ENCODE measurements around the gene MORN5. TPM values are rescaled to one million over a fixed set of nuclear protein-coding genes. Genes with fewer than 3 reads are reported as not detected.

MORN5 gene
- total and polyA plus RNA-seq, 2 donors (not counting 1 experiment from before 2014, with no cell fraction given), result not detected

DNA sequence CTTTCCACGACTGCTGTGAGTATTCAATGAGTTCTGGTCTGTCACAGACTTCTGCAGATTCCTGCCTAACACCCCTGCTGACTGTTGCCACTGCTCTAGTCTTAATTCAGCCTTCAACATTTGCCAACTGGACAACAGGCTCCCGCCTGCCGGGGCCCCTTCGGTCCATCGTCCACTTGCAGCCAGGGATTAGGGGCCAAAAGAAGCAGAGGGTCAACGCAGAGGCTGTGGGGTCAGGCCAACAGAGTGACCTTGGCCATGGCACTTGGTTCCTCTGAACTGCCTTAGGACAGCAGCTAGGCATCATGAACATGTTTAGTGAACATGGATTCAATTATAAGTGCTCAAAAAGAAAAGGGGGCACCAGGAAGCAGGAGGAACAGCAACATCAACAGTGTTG is 28.7 kb downstream of the MORN5 start:
- TF ChIP-seq, protein P1, sequence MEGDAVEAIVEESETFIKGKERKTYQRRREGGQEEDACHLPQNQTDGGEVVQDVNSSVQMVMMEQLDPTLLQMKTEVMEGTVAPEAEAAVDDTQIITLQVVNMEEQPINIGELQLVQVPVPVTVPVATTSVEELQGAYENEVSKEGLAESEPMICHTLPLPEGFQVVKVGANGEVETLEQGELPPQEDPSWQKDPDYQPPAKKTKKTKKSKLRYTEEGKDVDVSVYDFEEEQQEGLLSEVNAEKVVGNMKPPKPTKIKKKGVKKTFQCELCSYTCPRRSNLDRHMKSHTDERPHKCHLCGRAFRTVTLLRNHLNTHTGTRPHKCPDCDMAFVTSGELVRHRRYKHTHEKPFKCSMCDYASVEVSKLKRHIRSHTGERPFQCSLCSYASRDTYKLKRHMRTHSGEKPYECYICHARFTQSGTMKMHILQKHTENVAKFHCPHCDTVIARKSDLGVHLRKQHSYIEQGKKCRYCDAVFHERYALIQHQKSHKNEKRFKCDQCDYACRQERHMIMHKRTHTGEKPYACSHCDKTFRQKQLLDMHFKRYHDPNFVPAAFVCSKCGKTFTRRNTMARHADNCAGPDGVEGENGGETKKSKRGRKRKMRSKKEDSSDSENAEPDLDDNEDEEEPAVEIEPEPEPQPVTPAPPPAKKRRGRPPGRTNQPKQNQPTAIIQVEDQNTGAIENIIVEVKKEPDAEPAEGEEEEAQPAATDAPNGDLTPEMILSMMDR (IDR thresholded peaks at IDR 0.05), result no peak
- no peak for TF ChIP-seq EZH2 (IDR thresholded peaks at IDR 0.05; ENCODE audit: borderline replicate concordance, insufficient read depth, low read depth, low read length, poor library complexity, severe bottlenecking)
- Histone ChIP-seq H3K4me1 (ENCODE audit: control insufficient read depth in 2 of 2, insufficient read depth in 2 of 2, low read length in 2 of 2) (no peaks in the 10 kb centered on the region), H3K36me3 (replicated peaks in 1 of 2; ENCODE audit: control extremely low read depth in 1 of 2, control insufficient read depth in 1 of 2, extremely low read depth in 1 of 2, insufficient read depth in 2 of 2, low read length in 1 of 2) (no peaks in the 10 kb centered on the region), H3K4me3 (ENCODE audit: control extremely low read depth in 1 of 5, extremely low read depth in 1 of 5, insufficient read depth in 1 of 5, low read depth in 2 of 5, low read length in 4 of 5) (no peak overlapping the region), H3K9me3 (ENCODE audit: control extremely low read depth in 1 of 3, control insufficient read depth in 2 of 3, insufficient read depth in 1 of 3, low read length in 2 of 3) (no peaks in the 10 kb centered on the region), H4K20me1 (ENCODE audit: control insufficient read depth, insufficient read depth, low read length, poor library complexity, severe bottlenecking) (no peaks in the 10 kb centered on the region), H3K9ac (ENCODE audit: low read length) (no peak overlapping the region), H3K27ac (ENCODE audit: low read length in 2 of 2) (no peak overlapping the region), H2AFZ (ENCODE audit: insufficient read depth, low read depth, low read length, poor library complexity, severe bottlenecking) (no peak overlapping the region), H3K79me2 (ENCODE audit: control insufficient read depth, insufficient read depth, low read length) (no peaks in the 10 kb centered on the region), H3K27me3 (replicated peaks in 1 of 4; ENCODE audit: control extremely low read depth in 1 of 4, control insufficient read depth in 3 of 4, insufficient read depth in 4 of 4, low read length in 3 of 4) (peaks cover 0 to 4% (median 0%) of the 10 kb centered on the region in 4 experiments), H3K4me2 (replicated peaks; ENCODE audit: low read depth, low read length, poor library complexity, severe bottlenecking) (no peak overlapping the region)
- DNase-seq (no peak), ATAC-seq (ENCODE audit: low read depth) (no peak)
- H3K27me3 Mint-ChIP-seq, result peaks cover 2% of the 10 kb centered on the region
- 96% methylated on average over 6 of the region's 6 CpGs for WGBS (ENCODE audit: insufficient coverage)
- ChIA-PET CTCF (interaction anchor here (1.0 kb wide), 1 partner anchor 64 kb away, joined by 4 read pairs; no protein-coding TSS in a partner anchor), POLR2A (no interaction called here)
- H3K27ac Mint-ChIP-seq, result no peak overlapping the region
- no peaks in the 10 kb centered on the region for H3K9me3 Mint-ChIP-seq (ENCODE audit: insufficient read depth)
- intact Hi-C loops (cut with micrococcal nuclease), result no loop called here
- H3K4me1 Mint-ChIP-seq, result no peaks in the 10 kb centered on the region
- H3K4me3 Mint-ChIP-seq, result no peak overlapping the region

DNA sequence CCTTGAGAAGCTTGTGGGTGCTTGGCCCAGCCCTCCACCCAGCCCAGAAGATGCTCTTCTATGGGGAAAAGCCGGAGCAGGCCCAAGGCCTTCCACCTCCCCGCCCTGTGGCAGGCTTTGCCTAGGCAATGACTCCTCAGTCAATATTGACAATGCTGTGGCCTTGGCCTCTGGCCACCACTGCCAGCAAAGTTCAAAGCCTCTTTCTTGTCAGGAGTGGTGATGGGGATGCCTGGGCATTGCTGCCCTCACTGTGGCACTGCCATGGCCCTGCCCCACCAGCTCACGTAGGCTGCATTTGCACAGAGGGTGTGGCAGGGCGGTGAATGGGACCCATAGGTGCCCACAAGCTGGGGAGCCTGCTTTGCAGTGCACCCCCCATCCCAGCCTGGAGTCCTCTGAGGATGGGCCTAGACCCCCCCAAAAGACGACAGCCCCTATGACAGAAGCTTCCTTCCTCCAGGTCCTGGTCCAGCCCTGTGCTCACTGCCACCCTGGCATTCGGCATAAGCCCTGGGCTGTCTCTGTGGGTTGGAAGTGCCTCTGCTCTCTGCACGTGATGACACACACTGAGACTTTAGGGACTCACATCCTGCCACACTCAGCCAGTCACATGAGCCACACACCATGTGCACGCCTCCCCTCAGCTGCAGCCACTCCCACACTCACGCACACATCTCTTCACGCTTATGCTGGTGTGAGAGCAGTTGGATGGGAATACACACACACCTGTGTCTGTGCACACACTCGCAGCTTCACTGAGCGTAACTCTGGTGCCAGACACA is 31.1 kb downstream of the MORN5 start:
- H3K27ac ChIP-seq (ENCODE audit: low read length in 2 of 2), result no peak overlapping the region
- no peaks in the 10 kb centered on the region for H3K9me3 Mint-ChIP-seq (ENCODE audit: insufficient read depth)
- TF ChIP-seq EZH2 (IDR thresholded peaks at IDR 0.05; ENCODE audit: borderline replicate concordance, insufficient read depth, low read depth, low read length, poor library complexity, severe bottlenecking), result no peak
- TF ChIP-seq, protein P1 (IDR thresholded peaks at IDR 0.05), result no peak
- no peaks in the 10 kb centered on the region for H3K4me1 Mint-ChIP-seq
- H3K4me3 Mint-ChIP-seq, result no peak overlapping the region
- H3K27me3 ChIP-seq (replicated peaks in 1 of 4; ENCODE audit: control extremely low read depth in 1 of 4, control insufficient read depth in 3 of 4, insufficient read depth in 4 of 4, low read length in 3 of 4), result peaks cover 0 to 4% (median 0%) of the 10 kb centered on the region in 4 experiments
- WGBS (ENCODE audit: insufficient coverage), result 87% methylated on average over 6 of the region's 12 CpGs
- DNase-seq (no peak), ATAC-seq (ENCODE audit: low read depth) (no peak)
- no peaks in the 10 kb centered on the region for H3K79me2 ChIP-seq (ENCODE audit: control insufficient read depth, insufficient read depth, low read length)
- H3K9me3 ChIP-seq (ENCODE audit: control extremely low read depth in 1 of 3, control insufficient read depth in 2 of 3, insufficient read depth in 1 of 3, low read length in 2 of 3), result no peaks in the 10 kb centered on the region
- H3K27ac Mint-ChIP-seq, result no peak overlapping the region
- H3K9ac ChIP-seq (ENCODE audit: low read length), result no peak overlapping the region
- intact Hi-C loops (cut with micrococcal nuclease), result no loop called here
- CTCF ChIA-PET, result no interaction called here
- H3K4me2 ChIP-seq (replicated peaks; ENCODE audit: low read depth, low read length, poor library complexity, severe bottlenecking), result no peak overlapping the region
- H3K4me1 ChIP-seq (ENCODE audit: control insufficient read depth in 2 of 2, insufficient read depth in 2 of 2, low read length in 2 of 2), result no peaks in the 10 kb centered on the region
- H4K20me1 ChIP-seq (ENCODE audit: control insufficient read depth, insufficient read depth, low read length, poor library complexity, severe bottlenecking), result no peaks in the 10 kb centered on the region
- no peak overlapping the region for H2AFZ ChIP-seq (ENCODE audit: insufficient read depth, low read depth, low read length, poor library complexity, severe bottlenecking)
- no peaks in the 10 kb centered on the region for H3K27me3 Mint-ChIP-seq
- POLR2A ChIA-PET, result no interaction called here
- H3K4me3 ChIP-seq (ENCODE audit: control extremely low read depth in 1 of 5, extremely low read depth in 1 of 5, insufficient read depth in 1 of 5, low read depth in 2 of 5, low read length in 4 of 5), result no peak overlapping the region
- no peaks in the 10 kb centered on the region for H3K36me3 ChIP-seq (replicated peaks in 1 of 2; ENCODE audit: control extremely low read depth in 1 of 2, control insufficient read depth in 1 of 2, extremely low read depth in 1 of 2, insufficient read depth in 2 of 2, low read length in 1 of 2)
